ENCODE measurements around the gene SLC24A3.

SLC24A3 gene

DNA sequence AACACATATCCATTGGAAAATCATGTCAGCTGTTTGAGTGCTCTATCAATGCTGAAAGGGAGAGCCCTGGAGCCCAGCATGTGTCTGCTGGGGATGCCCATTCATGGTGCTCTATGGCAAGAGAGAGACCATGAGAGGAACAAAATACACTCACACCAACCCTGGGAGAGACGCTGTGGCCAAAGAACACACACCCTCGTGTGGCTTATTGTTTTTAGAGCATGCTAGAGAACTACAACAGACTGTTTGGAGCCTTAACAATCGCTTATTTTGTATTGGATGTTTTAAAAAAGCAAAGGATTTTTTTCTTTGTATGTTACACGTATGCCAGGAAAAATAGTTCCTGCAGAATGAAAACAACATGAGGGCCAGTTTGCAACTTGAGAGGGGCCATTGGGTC, 151.0 kb downstream of the SLC24A3 start:
- Histone ChIP-seq H3K9me3 (ENCODE audit: low read length) (no peaks in the 10 kb centered on the region), H3K27me3 (ENCODE audit: insufficient read depth, low read length) (no peaks in the 10 kb centered on the region), H2AFZ (ENCODE audit: low read depth, low read length) (no peak overlapping the region), H3K4me1 (ENCODE audit: insufficient read depth, low read length) (no peaks in the 10 kb centered on the region), H3K36me3 (ENCODE audit: insufficient read depth, low read length) (no peaks in the 10 kb centered on the region), H3K4me3 (ENCODE audit: low read length) (no peak overlapping the region)

DNA sequence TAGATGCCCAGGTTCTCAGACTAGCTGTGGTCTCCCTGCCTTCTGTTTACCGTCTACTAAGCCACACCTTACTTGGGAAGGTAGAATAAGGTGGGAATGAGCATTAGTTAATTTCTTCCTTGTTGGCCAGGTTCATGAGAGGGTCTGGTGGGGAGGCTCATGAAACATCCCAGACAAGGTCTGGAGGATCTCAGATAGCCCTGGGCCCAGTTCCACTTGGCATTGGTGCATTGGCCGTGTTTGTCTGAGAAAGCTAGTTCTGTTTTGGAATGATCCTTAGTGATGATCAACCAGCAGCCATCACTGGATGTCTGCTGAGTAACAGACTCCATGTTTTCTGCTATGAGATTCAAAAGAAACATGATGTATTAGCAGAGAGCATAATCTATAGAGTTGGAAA, 155.1 kb downstream of the SLC24A3 start:
- Histone ChIP-seq H3K4me1 (ENCODE audit: insufficient read depth, low read length) (no peaks in the 10 kb centered on the region), H3K9me3 (ENCODE audit: low read length) (no peaks in the 10 kb centered on the region), H2AFZ (ENCODE audit: low read depth, low read length) (no peak overlapping the region), H3K27me3 (ENCODE audit: insufficient read depth, low read length) (no peaks in the 10 kb centered on the region), H3K36me3 (ENCODE audit: insufficient read depth, low read length) (no peaks in the 10 kb centered on the region), H3K4me3 (ENCODE audit: low read length) (no peak overlapping the region)

DNA sequence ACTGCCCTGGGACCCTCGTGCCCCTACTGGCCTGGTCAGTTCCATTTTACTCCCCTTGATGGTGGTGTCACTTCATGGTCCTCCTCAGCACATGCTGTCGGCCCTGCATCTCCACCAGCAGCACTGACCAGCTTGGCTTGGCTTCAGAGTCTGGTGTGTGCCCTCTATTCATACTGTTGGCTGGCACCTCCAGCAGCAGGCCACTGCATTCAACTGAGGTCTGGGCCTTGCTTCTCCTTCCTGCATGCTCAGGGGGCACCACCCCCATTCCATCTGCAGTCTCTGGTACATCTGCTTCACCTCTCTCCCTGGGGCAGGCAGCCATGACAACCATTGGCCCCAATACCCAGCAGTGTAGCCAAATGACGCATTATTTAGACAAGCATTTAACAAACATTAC, 155.9 kb downstream of the SLC24A3 start:
- Histone ChIP-seq H3K36me3 (ENCODE audit: insufficient read depth, low read length) (no peaks in the 10 kb centered on the region), H3K4me3 (ENCODE audit: low read length) (no peak overlapping the region), H3K27me3 (ENCODE audit: insufficient read depth, low read length) (no peaks in the 10 kb centered on the region)

DNA sequence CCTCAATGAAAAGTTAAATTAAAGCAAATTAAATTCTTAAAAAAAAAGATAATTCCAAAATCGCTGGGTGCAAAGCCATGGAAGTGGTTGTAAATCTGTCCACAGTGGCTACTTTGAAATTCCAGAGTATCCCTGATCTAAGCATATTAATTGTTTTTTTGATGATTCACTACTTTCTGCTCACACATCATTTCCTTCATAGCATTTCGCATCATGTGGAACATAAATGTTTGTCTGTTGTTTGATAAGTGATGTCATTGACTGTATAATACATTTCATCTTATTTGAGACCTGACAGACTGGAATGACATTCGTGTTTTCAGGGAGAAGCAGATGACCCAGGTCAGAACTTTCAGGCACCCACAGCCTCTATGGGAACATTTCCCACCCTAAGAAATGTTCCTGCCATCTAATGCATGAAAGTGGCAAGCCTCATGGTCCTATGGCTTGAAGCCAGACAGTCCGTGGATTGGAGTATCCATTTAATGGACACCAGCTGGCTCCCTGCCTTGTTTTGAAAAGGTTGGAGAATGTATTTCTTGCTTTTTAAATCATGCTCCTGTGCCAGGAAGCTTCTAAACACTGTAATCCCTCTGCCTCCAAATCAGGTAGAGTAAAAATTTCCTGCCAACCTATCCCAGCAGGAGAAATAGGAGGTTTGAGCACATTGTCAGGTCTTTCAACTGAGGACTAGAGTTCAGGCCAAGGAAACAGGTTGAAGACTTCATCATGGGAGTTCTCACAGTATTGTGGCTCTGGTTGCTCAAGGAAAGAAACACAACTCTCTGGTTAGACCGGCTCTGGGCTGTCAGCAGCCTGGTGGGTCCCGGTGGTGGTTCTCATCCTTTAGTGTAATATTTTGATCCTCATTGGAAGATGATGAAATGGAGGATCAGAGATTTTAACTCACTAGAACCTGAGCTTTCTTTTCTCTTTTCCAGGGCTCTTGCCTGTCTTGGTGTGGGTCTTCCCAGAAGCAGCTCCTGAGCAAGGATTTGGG, 157.9 kb downstream of the SLC24A3 start:
- Histone ChIP-seq H3K36me3 (ENCODE audit: insufficient read depth, low read length) (no peaks in the 10 kb centered on the region), H3K9me3 (ENCODE audit: low read length) (no peaks in the 10 kb centered on the region), H3K4me3 (ENCODE audit: low read length) (no peak overlapping the region), H3K27me3 (ENCODE audit: insufficient read depth, low read length) (peaks cover 2% of the 10 kb centered on the region), H3K4me1 (ENCODE audit: insufficient read depth, low read length) (no peaks in the 10 kb centered on the region), H2AFZ (ENCODE audit: low read depth, low read length) (no peak overlapping the region)

More for the DNA sequence above, 155.9 kb downstream of the SLC24A3 start:
- no peaks in the 10 kb centered on the region for H3K4me1 ChIP-seq (ENCODE audit: insufficient read depth, low read length)
- H2AFZ ChIP-seq (ENCODE audit: low read depth, low read length) = no peak overlapping the region
- H3K9me3 ChIP-seq (ENCODE audit: low read length) = no peaks in the 10 kb centered on the region

DNA sequence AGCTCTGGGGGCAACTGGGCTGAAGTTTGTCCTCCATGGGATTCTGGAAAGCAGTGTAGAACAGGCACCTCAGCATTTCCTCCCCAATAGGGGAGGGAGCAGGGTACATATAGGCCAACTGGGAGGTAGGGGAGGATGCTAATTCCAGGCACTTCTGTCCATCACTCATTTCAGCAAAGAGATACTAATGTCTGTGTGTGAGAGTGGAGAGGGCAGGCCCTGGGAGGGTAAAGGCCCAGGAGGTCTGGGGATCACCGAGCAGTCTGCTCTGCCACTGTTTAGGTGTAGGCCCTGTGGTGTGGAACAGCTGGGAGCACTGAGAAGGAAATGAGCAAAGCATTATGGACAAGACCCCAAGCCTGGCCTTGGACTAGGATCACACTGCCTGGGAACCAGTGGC, 158.7 kb downstream of the SLC24A3 start:
- Histone ChIP-seq H2AFZ (ENCODE audit: low read depth, low read length) (no peak overlapping the region), H3K27me3 (ENCODE audit: insufficient read depth, low read length) (peaks cover 2% of the 10 kb centered on the region), H3K36me3 (ENCODE audit: insufficient read depth, low read length) (no peaks in the 10 kb centered on the region), H3K4me3 (ENCODE audit: low read length) (no peak overlapping the region), H3K4me1 (ENCODE audit: insufficient read depth, low read length) (no peaks in the 10 kb centered on the region), H3K9me3 (ENCODE audit: low read length) (no peaks in the 10 kb centered on the region)

GRCh38 chr20:19374216-19374615, 161.8 kb downstream of the SLC24A3 start:
- H3K4me1 ChIP-seq (ENCODE audit: insufficient read depth, low read length) = no peaks in the 10 kb centered on the region
- peaks cover 2% of the 10 kb centered on the region for H3K27me3 ChIP-seq (ENCODE audit: insufficient read depth, low read length)
- H2AFZ ChIP-seq (ENCODE audit: low read depth, low read length) = no peak overlapping the region
- no peak overlapping the region for H3K4me3 ChIP-seq (ENCODE audit: low read length)
- H3K36me3 ChIP-seq (ENCODE audit: insufficient read depth, low read length) = no peaks in the 10 kb centered on the region
- H3K9me3 ChIP-seq (ENCODE audit: low read length) = no peaks in the 10 kb centered on the region

- H3K4me1 ChIP-seq (ENCODE audit: insufficient read depth, low read length) = no peaks in the 10 kb centered on the region
- no peak overlapping the region for H3K4me3 ChIP-seq (ENCODE audit: low read length)
- no peak overlapping the region for H2AFZ ChIP-seq (ENCODE audit: low read depth, low read length)
- peaks cover 2% of the 10 kb centered on the region for H3K27me3 ChIP-seq (ENCODE audit: insufficient read depth, low read length)
- H3K36me3 ChIP-seq (ENCODE audit: insufficient read depth, low read length) = no peaks in the 10 kb centered on the region
- no peaks in the 10 kb centered on the region for H3K9me3 ChIP-seq (ENCODE audit: low read length)
These were observed 163.0 kb downstream of the SLC24A3 start for GRCh38 chr20:19375395-19375794.

DNA sequence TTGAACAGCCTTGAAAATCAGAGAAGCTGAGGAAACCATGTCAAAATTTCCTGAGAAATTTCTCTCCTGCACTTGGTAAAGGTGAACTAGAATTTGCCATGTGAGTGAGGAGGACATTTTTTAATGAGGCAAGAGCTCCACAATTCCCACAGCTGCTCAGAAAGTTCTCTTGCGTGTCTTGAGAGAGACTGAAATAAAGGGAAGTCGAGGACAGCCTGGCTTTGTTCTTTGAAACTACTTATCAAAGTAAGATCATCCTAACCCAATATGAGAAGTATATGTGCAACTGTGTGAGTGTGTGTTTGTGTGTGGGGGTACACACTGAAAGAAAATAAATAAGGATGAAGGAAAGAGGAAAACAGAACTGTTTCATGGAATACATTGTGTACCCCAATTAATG, 163.4 kb downstream of the SLC24A3 start:
- Histone ChIP-seq H3K36me3 (ENCODE audit: insufficient read depth, low read length) (no peaks in the 10 kb centered on the region), H2AFZ (ENCODE audit: low read depth, low read length) (no peak overlapping the region), H3K4me1 (ENCODE audit: insufficient read depth, low read length) (no peaks in the 10 kb centered on the region), H3K27me3 (ENCODE audit: insufficient read depth, low read length) (peaks cover 2% of the 10 kb centered on the region), H3K9me3 (ENCODE audit: low read length) (no peaks in the 10 kb centered on the region), H3K4me3 (ENCODE audit: low read length) (no peak overlapping the region)

DNA sequence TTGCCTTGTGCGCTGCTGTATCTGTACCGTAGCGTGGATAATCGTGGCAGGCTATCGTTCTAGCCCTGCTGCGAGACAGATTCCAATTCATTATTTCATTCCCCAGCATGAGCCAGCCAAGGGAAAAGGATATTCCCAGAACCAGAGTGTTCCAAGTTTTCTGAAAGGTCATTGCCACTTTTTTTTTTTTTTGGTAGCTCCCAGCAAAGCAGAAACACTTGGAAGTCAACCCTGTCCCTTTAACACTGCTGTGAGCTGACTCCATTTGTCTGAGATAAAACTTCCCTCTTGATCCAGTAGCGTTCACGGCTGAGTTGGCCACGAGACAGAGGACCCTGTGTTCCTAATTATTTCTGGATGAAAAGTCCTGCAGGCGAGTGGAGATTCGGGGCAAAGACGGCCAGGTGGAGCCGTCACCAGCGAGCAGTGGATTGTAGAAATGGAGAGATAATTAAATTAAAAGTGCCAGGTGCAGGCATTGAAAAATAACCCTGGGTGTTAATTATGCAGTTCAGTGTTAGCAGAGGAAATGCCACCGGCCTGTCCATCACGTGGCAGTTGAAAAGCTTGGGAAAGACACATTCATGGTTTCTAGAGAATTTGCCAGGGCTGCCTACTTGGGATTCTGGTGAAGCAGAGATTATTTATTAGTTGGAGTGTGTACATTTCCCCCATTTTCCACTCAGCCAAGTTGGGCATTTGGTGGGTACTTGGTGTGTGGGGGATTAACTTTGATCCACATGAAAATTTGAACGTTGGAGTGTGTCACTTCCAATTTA, 164.2 kb downstream of the SLC24A3 start:
- no peak overlapping the region for H3K4me3 ChIP-seq (ENCODE audit: low read length)
- peaks cover 2% of the 10 kb centered on the region for H3K27me3 ChIP-seq (ENCODE audit: insufficient read depth, low read length)
- H3K4me1 ChIP-seq (ENCODE audit: insufficient read depth, low read length) = no peaks in the 10 kb centered on the region
- H3K9me3 ChIP-seq (ENCODE audit: low read length) = no peaks in the 10 kb centered on the region
- no peak overlapping the region for H2AFZ ChIP-seq (ENCODE audit: low read depth, low read length)
- H3K36me3 ChIP-seq (ENCODE audit: insufficient read depth, low read length) = no peaks in the 10 kb centered on the region

DNA sequence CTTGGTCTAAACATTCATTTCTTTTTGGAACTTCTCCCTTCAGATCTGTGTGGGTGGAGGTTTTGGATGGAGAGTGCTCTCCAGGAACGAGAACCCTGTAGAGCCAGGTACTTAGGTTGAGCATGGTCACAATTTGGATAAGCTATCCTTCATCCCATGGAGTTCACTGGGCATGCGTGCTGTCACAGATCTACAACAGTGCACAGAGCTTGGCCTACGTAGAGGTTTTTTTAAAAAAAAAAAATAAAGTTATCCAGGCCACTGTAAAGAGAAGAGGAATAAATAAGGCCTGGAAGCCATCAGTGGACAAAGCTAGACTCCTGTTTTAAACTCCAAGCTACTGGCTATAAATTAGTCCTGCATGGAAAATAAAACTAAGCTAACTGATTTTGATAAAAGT, 165.6 kb downstream of the SLC24A3 start:
- Histone ChIP-seq H3K4me3 (ENCODE audit: low read length) (no peak overlapping the region), H3K9me3 (ENCODE audit: low read length) (no peaks in the 10 kb centered on the region), H2AFZ (ENCODE audit: low read depth, low read length) (no peak overlapping the region)

GRCh38 chr20:19380211-19380610, 167.8 kb downstream of the SLC24A3 start:
- Histone ChIP-seq H3K9me3 (ENCODE audit: low read length) (no peaks in the 10 kb centered on the region), H3K27me3 (ENCODE audit: insufficient read depth, low read length) (peaks cover 4% of the 10 kb centered on the region), H3K4me1 (ENCODE audit: insufficient read depth, low read length) (no peaks in the 10 kb centered on the region), H2AFZ (ENCODE audit: low read depth, low read length) (no peak overlapping the region), H3K4me3 (ENCODE audit: low read length) (no peak overlapping the region), H3K36me3 (ENCODE audit: insufficient read depth, low read length) (no peaks in the 10 kb centered on the region)

More for the DNA sequence above, 165.6 kb downstream of the SLC24A3 start:
- Histone ChIP-seq H3K4me1 (ENCODE audit: insufficient read depth, low read length) (no peaks in the 10 kb centered on the region), H3K27me3 (ENCODE audit: insufficient read depth, low read length) (peaks cover 5% of the 10 kb centered on the region), H3K36me3 (ENCODE audit: insufficient read depth, low read length) (no peaks in the 10 kb centered on the region)

DNA sequence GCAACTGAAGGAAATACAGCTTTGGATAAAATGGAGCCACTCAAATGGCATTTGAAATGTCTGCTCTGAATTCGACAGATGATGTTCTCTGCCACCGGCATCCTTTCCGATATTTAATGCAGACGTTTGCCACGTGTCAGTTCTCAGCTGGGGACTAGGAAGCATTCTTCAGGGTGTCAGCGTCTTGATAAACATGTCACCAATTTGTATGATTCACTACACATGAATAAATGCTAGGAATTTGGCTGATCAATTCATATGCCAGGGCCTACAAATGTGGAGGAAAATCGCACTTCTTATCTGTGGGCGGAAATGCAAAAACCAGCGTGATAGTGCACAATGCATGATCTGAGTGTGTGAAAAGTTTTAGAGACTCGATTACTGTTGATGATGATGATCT, 169.5 kb downstream of the SLC24A3 start:
- Histone ChIP-seq H3K9me3 (ENCODE audit: low read length) (no peaks in the 10 kb centered on the region), H3K27me3 (ENCODE audit: insufficient read depth, low read length) (peaks cover 4% of the 10 kb centered on the region), H2AFZ (ENCODE audit: low read depth, low read length) (no peak overlapping the region), H3K36me3 (ENCODE audit: insufficient read depth, low read length) (no peaks in the 10 kb centered on the region), H3K4me1 (ENCODE audit: insufficient read depth, low read length) (no peaks in the 10 kb centered on the region), H3K4me3 (ENCODE audit: low read length) (no peak overlapping the region)
